ENCODE measurements around the gene IFIT1B. TPM values are rescaled to one million over a fixed set of nuclear protein-coding genes. Genes with fewer than 3 reads are reported as not detected.

The IFIT1B gene
- total and polyA plus RNA-seq, 10 of the 15 experiments (the other 5 are each of a cell fraction or from before 2014, with no cell fraction given), result 0.04 TPM; not detected in 9

GRCh38 chr10:89332123-89332633 is 45.7 kb upstream of the IFIT1B start (continued):
- peak; percentile 92 for TF ChIP-seq IKZF1 (conservative IDR thresholded peaks at IDR 0.05)
- TF ChIP-seq EZH2 (IDR thresholded peaks at IDR 0.05; ENCODE audit: borderline replicate concordance, control insufficient read depth, low read depth, low read length), result no peak
- peak; percentile 28; the same call in 1 of the 2 replicates for TF ChIP-seq MTA3 (IDR thresholded peaks at IDR 0.05; ENCODE audit: borderline replicate concordance, low read length)
- no peak for TF ChIP-seq MAX (IDR thresholded peaks at IDR 0.05; ENCODE audit: low read depth, low read length)
- no peak for TF ChIP-seq KAT2A (conservative IDR thresholded peaks at IDR 0.05; ENCODE audit: control insufficient read depth, low read depth, low read length)
- TF ChIP-seq RAD51 (IDR thresholded peaks at IDR 0.05), result peak; percentile 15; the same call in 1 of the 2 replicates
- no peak for TF ChIP-seq RAD21 (IDR thresholded peaks at IDR 0.05; ENCODE audit: insufficient read depth, low read depth, low read length)
- TF ChIP-seq EED (IDR thresholded peaks at IDR 0.05; ENCODE audit: low read depth), result peak; percentile 87
- TF ChIP-seq BACH1 (IDR thresholded peaks at IDR 0.05; ENCODE audit: borderline replicate concordance), result no peak
- TF ChIP-seq POLR2AphosphoS5 (IDR thresholded peaks at IDR 0.05; ENCODE audit: low read length), result peak; percentile 84
- peak in 1 of 2 experiments; percentile 74; a peak in 1 of 4 replicates for TF ChIP-seq ETV6 (conservative IDR thresholded peaks at IDR 0.05 in 1 of 2, IDR thresholded peaks at IDR 0.05 in 1 of 2; ENCODE audit: borderline replicate concordance in 1 of 2, low read depth in 1 of 2)
- 0 out of 2 replicates have a peak, but pooled peaks have one; percentile 52 for TF ChIP-seq PML (IDR thresholded peaks at IDR 0.05; ENCODE audit: low read length)

GRCh38 chr10:89335226-89335625 is 42.6 kb upstream of the IFIT1B start:
- ChIA-PET CTCF (no interaction called here), SMC1A (ENCODE audit: uncharacterized antibody, unreplicated experiment) (interaction anchor here (0.8 kb wide), 1 partner anchor 29 kb away, joined by 7 read pairs; no protein-coding TSS in a partner anchor), RAD21 (ENCODE audit: unreplicated experiment) (interaction anchor here (1.0 kb wide), 1 partner anchor 15 kb away, joined by 3 read pairs; no protein-coding TSS in a partner anchor), POLR2A (no interaction called here)
- Histone ChIP-seq H2AFZ (ENCODE audit: control insufficient read depth, low read depth, low read length) (no peak overlapping the region), H3K27ac (ENCODE audit: control insufficient read depth, insufficient read depth) (peak overlapping the region; percentile 89; the same call in 1 of the 2 replicates), H3K79me2 (ENCODE audit: control insufficient read depth, insufficient read depth, low read length) (peaks cover 48% of the 10 kb centered on the region), H3K36me3 (ENCODE audit: control insufficient read depth in 2 of 2, insufficient read depth in 2 of 2, low read length in 1 of 2) (peaks cover 4 to 22% of the 10 kb centered on the region in 2 experiments), H3K27me3 (replicated peaks in 1 of 2; ENCODE audit: control insufficient read depth in 2 of 2, insufficient read depth in 2 of 2, low read length in 1 of 2) (no peaks in the 10 kb centered on the region), H3K4me2 (ENCODE audit: control insufficient read depth, insufficient read depth) (peak overlapping the region; percentile 76), H3K4me1 (ENCODE audit: control insufficient read depth, insufficient read depth, low read length) (peaks cover 14% of the 10 kb centered on the region), H3K4me3 (peak overlapping the region; percentile 59), H3K9ac (ENCODE audit: control insufficient read depth, insufficient read depth, low read length) (no peak overlapping the region), H4K20me1 (ENCODE audit: control insufficient read depth, insufficient read depth) (no peaks in the 10 kb centered on the region), H3K9me3 (replicated peaks; ENCODE audit: control insufficient read depth, insufficient read depth, low read length) (no peaks in the 10 kb centered on the region)
- no peak for ATAC-seq
- TF ChIP-seq GATAD2B (conservative IDR thresholded peaks at IDR 0.05; ENCODE audit: low read depth), result no peak
- TF ChIP-seq EP300 (IDR thresholded peaks at IDR 0.05; ENCODE audit: borderline replicate concordance in 1 of 2, control insufficient read depth in 1 of 2, low read depth in 2 of 2, low read length in 2 of 2), result no peak
- no peak for TF ChIP-seq MXI1 (IDR thresholded peaks at IDR 0.05; ENCODE audit: low read depth, low read length)
- no peak for TF ChIP-seq NFXL1 (IDR thresholded peaks at IDR 0.05; ENCODE audit: borderline replicate concordance)
- no peak for TF ChIP-seq NR2C1 (IDR thresholded peaks at IDR 0.05)
- TF ChIP-seq POLR2AphosphoS2 (IDR thresholded peaks at IDR 0.05; ENCODE audit: low read depth, low read length), result no peak
- TF ChIP-seq MTA3 (IDR thresholded peaks at IDR 0.05; ENCODE audit: borderline replicate concordance, low read length), result no peak
- peak; percentile 32; the same call in 1 of the 2 replicates for TF ChIP-seq ATF7 (IDR thresholded peaks at IDR 0.05; ENCODE audit: low read depth)
- no peak for TF ChIP-seq JUND (IDR thresholded peaks at IDR 0.05; ENCODE audit: low read depth, low read length)
- TF ChIP-seq POLR2AphosphoS5 (IDR thresholded peaks at IDR 0.05; ENCODE audit: low read length), result peak; percentile 34
- no peak for TF ChIP-seq HDAC2 (IDR thresholded peaks at IDR 0.05)
- peak; percentile 80; the same call in 1 of the 2 replicates for TF ChIP-seq ZNF384 (IDR thresholded peaks at IDR 0.05; ENCODE audit: borderline replicate concordance, low read depth, low read length)
- FAIRE-seq, result no peak
- in situ Hi-C loops (cut with MboI), result no loop called here
- DNase-seq (ENCODE audit: low read depth, low spot score), result no peak
- BruUV-seq (replicated peaks), result no TSS peak
- WGBS (ENCODE audit: insufficient coverage, insufficient replicate concordance, low lambda C conversion rate, missing lambda C conversion rate), result 90% methylated on average over 3 of the region's 3 CpGs
- intact Hi-C loops (cut with micrococcal nuclease; ENCODE audit: unreplicated experiment), result no loop called here
